HepG2 (cell line): Measurements from ENCODE around the gene SBSN. TPM values are rescaled to one million over a fixed set of nuclear protein-coding genes. Genes with fewer than 3 reads are reported as not detected.

Experiments used
- CBFB ChIP-seq: sonication (generic); formaldehyde crosslinking; IDR thresholded peaks from 2 replicates; pipeline ENCODE4 v1.4.0; 2020; ENCODE audit warnings: missing genetic modification reagents
- CBX5 ChIP-seq: sonication (generic); formaldehyde crosslinking; IDR thresholded peaks from 2 replicates; pipeline ENCODE4 v1.4.0; 2020; ENCODE audit warnings: missing genetic modification reagents, borderline replicate concordance
- KDM4B ChIP-seq: sonication (generic); formaldehyde crosslinking; IDR thresholded peaks from 2 replicates; pipeline ENCODE4 v1.4.0; 2020; ENCODE audit warnings: missing genetic modification reagents
- MAX ChIP-seq: IDR thresholded peaks from 2 replicates; pipeline ENCODE4 v1.6.1; 2012; ENCODE audit warnings: inconsistent platforms
- MIER2 ChIP-seq: IDR thresholded peaks from 2 replicates; pipeline ENCODE4 v1.6.1; 2016; ENCODE audit warnings: missing biosample characterization, missing genetic modification reagents
- RBAK ChIP-seq: sonication (generic); formaldehyde crosslinking; IDR thresholded peaks from 2 replicates; pipeline ENCODE4 v1.5.1; 2020; ENCODE audit warnings: mild to moderate bottlenecking, missing genetic modification reagents
- ZBTB1 ChIP-seq: sonication (generic); formaldehyde crosslinking; IDR thresholded peaks from 2 replicates; pipeline ENCODE4 v1.4.0; 2020; ENCODE audit warnings: missing genetic modification reagents, borderline replicate concordance
- ZNF879 ChIP-seq: sonication (generic); formaldehyde crosslinking; IDR thresholded peaks from 2 replicates; pipeline ENCODE4 v1.8.1; 2023; ENCODE audit warnings: missing genetic modification reagents
- polyA plus RNA-seq, 8 experiments: library from polyadenylated mRNA; depleted of rRNA in 3 of 8; stranded (reverse) in 7 of 8; unstranded in 1 of 8; fragments of >200 nt; fragmentation: Illumina TruSeq in 4 of 8; extraction: Trizol in 4 of 8; gene quantifications; 2 replicates each; pipeline versions ENCODE4 v1.2.1 to v1.2.3, GENCODE V29; 2011 to 2016; ENCODE audit warnings: low read depth in 4 of 8, missing spikeins in 1 of 8, mixed read lengths in 1 of 8; ENCODE audit not compliant: insufficient read depth in 1 of 8
- total RNA-seq, 5 experiments: library from RNA; depleted of rRNA; stranded (reverse); fragments of >200 nt; fragmentation: Illumina TruSeq; extraction: Trizol; gene quantifications; 2 replicates each; pipeline ENCODE4 v1.2.3, GENCODE V29; 2016; ENCODE audit warnings: low read depth in 1 of 5
- TF ChIP-seq, protein P1 (sequence below): sonication (generic); formaldehyde crosslinking; IDR thresholded peaks from 2 replicates; pipeline ENCODE4; 2020; ENCODE audit warnings: missing genetic modification reagents, mild to moderate bottlenecking, borderline replicate concordance
- TF ChIP-seq, protein P2 (sequence below): sonication (generic); formaldehyde crosslinking; IDR thresholded peaks from 2 replicates; pipeline ENCODE4 v1.4.0; 2020; ENCODE audit warnings: low read depth, missing genetic modification reagents
- TF ChIP-seq, protein P3 (sequence below): fragments of 450-650 bp; IDR thresholded peaks from 2 replicates; pipeline ENCODE4 v1.6.1; 2017; ENCODE audit warnings: mild to moderate bottlenecking
- TF ChIP-seq, protein P4 (sequence below): sonication (generic); formaldehyde crosslinking; IDR thresholded peaks from 2 replicates; pipeline ENCODE4 v1.4.0; 2020; ENCODE audit warnings: missing genetic modification reagents

Gene SBSN
- total and polyA plus RNA-seq, 2 of the 13 experiments (the other 11 are each of a cell fraction or from before 2014, with no cell fraction given) = not detected

DNA sequence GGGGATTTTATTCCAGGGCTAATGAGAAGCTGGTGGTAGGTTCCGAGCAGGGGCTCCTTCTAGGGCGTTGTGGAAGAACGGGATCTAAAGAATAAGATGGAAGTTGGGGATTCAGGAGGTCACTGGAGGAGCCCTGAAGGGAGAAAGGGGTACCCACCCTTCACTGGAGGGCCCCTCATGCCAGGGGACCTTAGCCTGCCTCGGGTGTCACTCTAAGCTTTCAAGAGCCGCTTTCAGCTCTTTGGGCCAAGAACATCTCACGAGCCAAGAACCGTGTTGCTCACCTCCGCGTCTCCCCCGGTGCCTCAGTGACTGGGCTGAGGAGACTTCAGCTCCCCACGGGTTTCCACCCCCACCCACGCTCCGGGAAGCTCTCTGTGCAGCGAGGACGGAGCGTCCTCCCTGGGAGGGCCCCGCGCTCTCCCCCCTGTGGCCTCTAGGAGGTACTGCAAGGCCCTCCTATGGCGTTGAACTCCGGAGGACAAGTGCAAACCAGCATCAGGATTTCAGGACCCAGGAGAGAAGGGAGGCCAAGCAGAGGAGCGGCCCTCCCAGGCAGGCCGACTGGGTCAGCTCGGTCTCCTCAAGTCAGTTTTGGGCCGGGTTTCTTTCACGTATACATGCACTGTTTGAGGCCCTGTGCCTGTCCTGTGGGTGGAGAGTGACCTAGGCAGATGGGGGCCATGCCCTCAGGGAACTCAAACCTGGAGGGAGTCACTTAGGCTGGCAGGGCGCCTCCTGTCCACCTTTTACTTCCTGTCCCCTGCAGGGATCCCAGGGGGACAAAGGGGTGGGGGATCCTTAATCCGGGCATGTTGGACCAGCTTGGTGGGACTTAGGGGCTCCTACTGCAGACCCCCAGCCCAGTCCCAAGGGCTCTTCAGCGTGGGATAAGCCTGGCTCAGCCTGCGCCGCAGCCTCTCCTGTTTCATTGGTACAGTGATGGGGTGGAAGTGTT, 32.7 kb downstream of the SBSN start (continued):
- TF ChIP-seq CBX5 (CRISPR knock-in tag) (0 out of 2 replicates have a peak, but pooled peaks have one; percentile 32), KDM4B (CRISPR knock-in tag) (peak; percentile 81; the same call in 1 of the 2 replicates), ZNF879 (CRISPR knock-in tag) (no peak), RBAK (CRISPR knock-in tag) (no peak), MIER2 (CRISPR knock-in tag) (0 out of 2 replicates have a peak, but pooled peaks have one; percentile 36), CBFB (CRISPR knock-in tag) (no peak), MAX (no peak), ZBTB1 (CRISPR knock-in tag) (no peak)
- TF ChIP-seq, protein P1, sequence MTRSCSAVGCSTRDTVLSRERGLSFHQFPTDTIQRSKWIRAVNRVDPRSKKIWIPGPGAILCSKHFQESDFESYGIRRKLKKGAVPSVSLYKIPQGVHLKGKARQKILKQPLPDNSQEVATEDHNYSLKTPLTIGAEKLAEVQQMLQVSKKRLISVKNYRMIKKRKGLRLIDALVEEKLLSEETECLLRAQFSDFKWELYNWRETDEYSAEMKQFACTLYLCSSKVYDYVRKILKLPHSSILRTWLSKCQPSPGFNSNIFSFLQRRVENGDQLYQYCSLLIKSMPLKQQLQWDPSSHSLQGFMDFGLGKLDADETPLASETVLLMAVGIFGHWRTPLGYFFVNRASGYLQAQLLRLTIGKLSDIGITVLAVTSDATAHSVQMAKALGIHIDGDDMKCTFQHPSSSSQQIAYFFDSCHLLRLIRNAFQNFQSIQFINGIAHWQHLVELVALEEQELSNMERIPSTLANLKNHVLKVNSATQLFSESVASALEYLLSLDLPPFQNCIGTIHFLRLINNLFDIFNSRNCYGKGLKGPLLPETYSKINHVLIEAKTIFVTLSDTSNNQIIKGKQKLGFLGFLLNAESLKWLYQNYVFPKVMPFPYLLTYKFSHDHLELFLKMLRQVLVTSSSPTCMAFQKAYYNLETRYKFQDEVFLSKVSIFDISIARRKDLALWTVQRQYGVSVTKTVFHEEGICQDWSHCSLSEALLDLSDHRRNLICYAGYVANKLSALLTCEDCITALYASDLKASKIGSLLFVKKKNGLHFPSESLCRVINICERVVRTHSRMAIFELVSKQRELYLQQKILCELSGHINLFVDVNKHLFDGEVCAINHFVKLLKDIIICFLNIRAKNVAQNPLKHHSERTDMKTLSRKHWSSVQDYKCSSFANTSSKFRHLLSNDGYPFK (CRISPR knock-in tag) = no peak; the same call in 1 of the 2 replicates
- TF ChIP-seq, protein P2, sequence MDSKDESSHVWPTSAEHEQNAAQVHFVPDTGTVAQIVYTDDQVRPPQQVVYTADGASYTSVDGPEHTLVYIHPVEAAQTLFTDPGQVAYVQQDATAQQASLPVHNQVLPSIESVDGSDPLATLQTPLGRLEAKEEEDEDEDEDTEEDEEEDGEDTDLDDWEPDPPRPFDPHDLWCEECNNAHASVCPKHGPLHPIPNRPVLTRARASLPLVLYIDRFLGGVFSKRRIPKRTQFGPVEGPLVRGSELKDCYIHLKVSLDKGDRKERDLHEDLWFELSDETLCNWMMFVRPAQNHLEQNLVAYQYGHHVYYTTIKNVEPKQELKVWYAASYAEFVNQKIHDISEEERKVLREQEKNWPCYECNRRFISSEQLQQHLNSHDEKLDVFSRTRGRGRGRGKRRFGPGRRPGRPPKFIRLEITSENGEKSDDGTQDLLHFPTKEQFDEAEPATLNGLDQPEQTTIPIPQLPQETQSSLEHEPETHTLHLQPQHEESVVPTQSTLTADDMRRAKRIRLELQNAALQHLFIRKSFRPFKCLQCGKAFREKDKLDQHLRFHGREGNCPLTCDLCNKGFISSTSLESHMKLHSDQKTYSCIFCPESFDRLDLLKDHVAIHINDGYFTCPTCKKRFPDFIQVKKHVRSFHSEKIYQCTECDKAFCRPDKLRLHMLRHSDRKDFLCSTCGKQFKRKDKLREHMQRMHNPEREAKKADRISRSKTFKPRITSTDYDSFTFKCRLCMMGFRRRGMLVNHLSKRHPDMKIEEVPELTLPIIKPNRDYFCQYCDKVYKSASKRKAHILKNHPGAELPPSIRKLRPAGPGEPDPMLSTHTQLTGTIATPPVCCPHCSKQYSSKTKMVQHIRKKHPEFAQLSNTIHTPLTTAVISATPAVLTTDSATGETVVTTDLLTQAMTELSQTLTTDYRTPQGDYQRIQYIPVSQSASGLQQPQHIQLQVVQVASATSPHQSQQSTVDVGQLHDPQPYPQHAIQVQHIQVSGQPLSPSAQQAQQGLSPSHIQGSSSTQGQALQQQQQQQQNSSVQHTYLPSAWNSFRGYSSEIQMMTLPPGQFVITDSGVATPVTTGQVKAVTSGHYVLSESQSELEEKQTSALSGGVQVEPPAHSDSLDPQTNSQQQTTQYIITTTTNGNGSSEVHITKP (CRISPR knock-in tag) = no peak
- TF ChIP-seq, protein P3, sequence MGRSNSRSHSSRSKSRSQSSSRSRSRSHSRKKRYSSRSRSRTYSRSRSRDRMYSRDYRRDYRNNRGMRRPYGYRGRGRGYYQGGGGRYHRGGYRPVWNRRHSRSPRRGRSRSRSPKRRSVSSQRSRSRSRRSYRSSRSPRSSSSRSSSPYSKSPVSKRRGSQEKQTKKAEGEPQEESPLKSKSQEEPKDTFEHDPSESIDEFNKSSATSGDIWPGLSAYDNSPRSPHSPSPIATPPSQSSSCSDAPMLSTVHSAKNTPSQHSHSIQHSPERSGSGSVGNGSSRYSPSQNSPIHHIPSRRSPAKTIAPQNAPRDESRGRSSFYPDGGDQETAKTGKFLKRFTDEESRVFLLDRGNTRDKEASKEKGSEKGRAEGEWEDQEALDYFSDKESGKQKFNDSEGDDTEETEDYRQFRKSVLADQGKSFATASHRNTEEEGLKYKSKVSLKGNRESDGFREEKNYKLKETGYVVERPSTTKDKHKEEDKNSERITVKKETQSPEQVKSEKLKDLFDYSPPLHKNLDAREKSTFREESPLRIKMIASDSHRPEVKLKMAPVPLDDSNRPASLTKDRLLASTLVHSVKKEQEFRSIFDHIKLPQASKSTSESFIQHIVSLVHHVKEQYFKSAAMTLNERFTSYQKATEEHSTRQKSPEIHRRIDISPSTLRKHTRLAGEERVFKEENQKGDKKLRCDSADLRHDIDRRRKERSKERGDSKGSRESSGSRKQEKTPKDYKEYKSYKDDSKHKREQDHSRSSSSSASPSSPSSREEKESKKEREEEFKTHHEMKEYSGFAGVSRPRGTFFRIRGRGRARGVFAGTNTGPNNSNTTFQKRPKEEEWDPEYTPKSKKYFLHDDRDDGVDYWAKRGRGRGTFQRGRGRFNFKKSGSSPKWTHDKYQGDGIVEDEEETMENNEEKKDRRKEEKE = no peak
- TF ChIP-seq, protein P4, sequence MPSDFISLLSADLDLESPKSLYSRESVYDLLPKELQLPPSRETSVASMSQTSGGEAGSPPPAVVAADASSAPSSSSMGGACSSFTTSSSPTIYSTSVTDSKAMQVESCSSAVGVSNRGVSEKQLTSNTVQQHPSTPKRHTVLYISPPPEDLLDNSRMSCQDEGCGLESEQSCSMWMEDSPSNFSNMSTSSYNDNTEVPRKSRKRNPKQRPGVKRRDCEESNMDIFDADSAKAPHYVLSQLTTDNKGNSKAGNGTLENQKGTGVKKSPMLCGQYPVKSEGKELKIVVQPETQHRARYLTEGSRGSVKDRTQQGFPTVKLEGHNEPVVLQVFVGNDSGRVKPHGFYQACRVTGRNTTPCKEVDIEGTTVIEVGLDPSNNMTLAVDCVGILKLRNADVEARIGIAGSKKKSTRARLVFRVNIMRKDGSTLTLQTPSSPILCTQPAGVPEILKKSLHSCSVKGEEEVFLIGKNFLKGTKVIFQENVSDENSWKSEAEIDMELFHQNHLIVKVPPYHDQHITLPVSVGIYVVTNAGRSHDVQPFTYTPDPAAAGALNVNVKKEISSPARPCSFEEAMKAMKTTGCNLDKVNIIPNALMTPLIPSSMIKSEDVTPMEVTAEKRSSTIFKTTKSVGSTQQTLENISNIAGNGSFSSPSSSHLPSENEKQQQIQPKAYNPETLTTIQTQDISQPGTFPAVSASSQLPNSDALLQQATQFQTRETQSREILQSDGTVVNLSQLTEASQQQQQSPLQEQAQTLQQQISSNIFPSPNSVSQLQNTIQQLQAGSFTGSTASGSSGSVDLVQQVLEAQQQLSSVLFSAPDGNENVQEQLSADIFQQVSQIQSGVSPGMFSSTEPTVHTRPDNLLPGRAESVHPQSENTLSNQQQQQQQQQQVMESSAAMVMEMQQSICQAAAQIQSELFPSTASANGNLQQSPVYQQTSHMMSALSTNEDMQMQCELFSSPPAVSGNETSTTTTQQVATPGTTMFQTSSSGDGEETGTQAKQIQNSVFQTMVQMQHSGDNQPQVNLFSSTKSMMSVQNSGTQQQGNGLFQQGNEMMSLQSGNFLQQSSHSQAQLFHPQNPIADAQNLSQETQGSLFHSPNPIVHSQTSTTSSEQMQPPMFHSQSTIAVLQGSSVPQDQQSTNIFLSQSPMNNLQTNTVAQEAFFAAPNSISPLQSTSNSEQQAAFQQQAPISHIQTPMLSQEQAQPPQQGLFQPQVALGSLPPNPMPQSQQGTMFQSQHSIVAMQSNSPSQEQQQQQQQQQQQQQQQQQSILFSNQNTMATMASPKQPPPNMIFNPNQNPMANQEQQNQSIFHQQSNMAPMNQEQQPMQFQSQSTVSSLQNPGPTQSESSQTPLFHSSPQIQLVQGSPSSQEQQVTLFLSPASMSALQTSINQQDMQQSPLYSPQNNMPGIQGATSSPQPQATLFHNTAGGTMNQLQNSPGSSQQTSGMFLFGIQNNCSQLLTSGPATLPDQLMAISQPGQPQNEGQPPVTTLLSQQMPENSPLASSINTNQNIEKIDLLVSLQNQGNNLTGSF (CRISPR knock-in tag) = no peak
